Astrocyte (in vitro differentiated cells and primary cell): Measurements from ENCODE around the gene PRTN3.

Experiments used
- EZH2 ChIP-seq: IDR thresholded peaks from 2 replicates; pipeline ENCODE4 v1.6.1; 2012; ENCODE audit warnings: mild to moderate bottlenecking, low read length, inconsistent platforms; ENCODE audit not compliant: insufficient read depth
- TF ChIP-seq, protein P1 (sequence below): IDR thresholded peaks from 2 replicates; pipeline ENCODE4 v1.5.1; 2011; ENCODE audit warnings: low read depth, mild to moderate bottlenecking, inconsistent platforms, low read length, moderate library complexity; ENCODE audit not compliant: insufficient read depth

DNA sequence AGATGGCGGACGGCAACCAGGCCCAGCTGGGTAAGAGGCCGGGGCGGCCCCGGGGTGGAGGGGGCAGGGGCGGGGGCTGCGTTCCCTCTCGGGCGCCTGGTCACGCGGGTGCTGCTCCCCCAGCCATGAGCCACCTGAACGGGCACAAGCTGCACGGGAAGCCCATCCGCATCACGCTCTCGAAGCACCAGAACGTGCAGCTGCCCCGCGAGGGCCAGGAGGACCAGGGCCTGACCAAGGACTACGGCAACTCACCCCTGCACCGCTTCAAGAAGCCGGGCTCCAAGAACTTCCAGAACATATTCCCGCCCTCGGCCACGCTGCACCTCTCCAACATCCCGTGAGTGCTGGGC, 32.4 kb upstream of the PRTN3 start:
- TF ChIP-seq, protein P1, sequence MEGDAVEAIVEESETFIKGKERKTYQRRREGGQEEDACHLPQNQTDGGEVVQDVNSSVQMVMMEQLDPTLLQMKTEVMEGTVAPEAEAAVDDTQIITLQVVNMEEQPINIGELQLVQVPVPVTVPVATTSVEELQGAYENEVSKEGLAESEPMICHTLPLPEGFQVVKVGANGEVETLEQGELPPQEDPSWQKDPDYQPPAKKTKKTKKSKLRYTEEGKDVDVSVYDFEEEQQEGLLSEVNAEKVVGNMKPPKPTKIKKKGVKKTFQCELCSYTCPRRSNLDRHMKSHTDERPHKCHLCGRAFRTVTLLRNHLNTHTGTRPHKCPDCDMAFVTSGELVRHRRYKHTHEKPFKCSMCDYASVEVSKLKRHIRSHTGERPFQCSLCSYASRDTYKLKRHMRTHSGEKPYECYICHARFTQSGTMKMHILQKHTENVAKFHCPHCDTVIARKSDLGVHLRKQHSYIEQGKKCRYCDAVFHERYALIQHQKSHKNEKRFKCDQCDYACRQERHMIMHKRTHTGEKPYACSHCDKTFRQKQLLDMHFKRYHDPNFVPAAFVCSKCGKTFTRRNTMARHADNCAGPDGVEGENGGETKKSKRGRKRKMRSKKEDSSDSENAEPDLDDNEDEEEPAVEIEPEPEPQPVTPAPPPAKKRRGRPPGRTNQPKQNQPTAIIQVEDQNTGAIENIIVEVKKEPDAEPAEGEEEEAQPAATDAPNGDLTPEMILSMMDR = no peak
- no peak for TF ChIP-seq EZH2
